PC-3 (cell line): ENCODE results near the gene STK39. TPM values are rescaled to one million over a fixed set of nuclear protein-coding genes. Genes with fewer than 3 reads are reported as not detected.

Source experiments
- ATAC-seq: fragments of 200-7000 bp; cut with Tn5 transposase; 2 replicates; pipeline ENCODE4 v1.9.1; 2020; ENCODE audit warnings: mild to moderate bottlenecking, moderate library complexity
- BruUV-seq: library from RNA; stranded (reverse); fragments of 400-500 nt; replicated peaks from 2 replicates; lab custom pipeline; 2021; lab: Mats Ljungman, UMichigan
- CTCF ChIA-PET: fragments of 300-600 bp; sonication (Branson Sonifier 250); formaldehyde crosslinking; loops from one replicate; lab custom pipeline; 2022; ENCODE audit warnings: antibody characterized with exemption; lab: Charles Lee
- POLR2A ChIA-PET: fragments of 300-600 bp; sonication (Branson Sonifier 250); formaldehyde crosslinking; loops from one replicate; lab custom pipeline; 2022; ENCODE audit warnings: antibody characterized with exemption; ENCODE audit not compliant: unreplicated experiment; lab: Charles Lee
- DNase-seq: peaks from one replicate; pipeline ENCODE4 v3.0.0-alpha.2; 2015
- H2AFZ ChIP-seq: fragments of 300-600 bp; sonication (generic); 2 replicates; pipeline ENCODE4 v1.6.0; 2016; ENCODE audit warnings: antibody characterized with exemption, low read length
- H3F3A ChIP-seq: fragments of 300-600 bp; sonication (generic); one replicate; pipeline ENCODE4 v1.6.0; 2017; ENCODE audit warnings: antibody characterized with exemption, low read length, control low read depth, mild to moderate bottlenecking; ENCODE audit not compliant: unreplicated experiment
- H3K27ac ChIP-seq: fragments of 300-600 bp; sonication (generic); 2 replicates; pipeline ENCODE4 v1.5.1; 2016; ENCODE audit warnings: mild to moderate bottlenecking, low read length
- H3K27me3 ChIP-seq: fragments of 300-600 bp; sonication (generic); 2 replicates; pipeline ENCODE4 v1.6.1; 2016; ENCODE audit warnings: low read length, mixed read lengths
- H3K36me3 ChIP-seq: fragments of 300-600 bp; sonication (generic); 2 replicates; pipeline ENCODE4 v1.6.1; 2016; ENCODE audit warnings: low read depth, mixed run types, low read length, mixed read lengths
- H3K4me1 ChIP-seq: fragments of 300-600 bp; sonication (generic); 2 replicates; pipeline ENCODE4 v1.5.1; 2016; ENCODE audit warnings: low read length; ENCODE audit not compliant: insufficient read depth
- H3K4me2 ChIP-seq: fragments of 300-600 bp; sonication (generic); 2 replicates; pipeline ENCODE4 v1.6.0; 2016; ENCODE audit warnings: low read length
- H3K4me3 ChIP-seq: fragments of 300-600 bp; sonication (generic); 2 replicates; pipeline ENCODE4 v1.5.1; 2016; ENCODE audit warnings: mild to moderate bottlenecking, low read length, mixed read lengths
- H3K79me2 ChIP-seq: fragments of 300-600 bp; sonication (generic); 2 replicates; pipeline ENCODE4 v1.6.1; 2017; ENCODE audit warnings: low read length, mixed read lengths
- H3K9ac ChIP-seq: fragments of 300-600 bp; sonication (generic); 2 replicates; pipeline ENCODE4 v1.6.0; 2016; ENCODE audit warnings: mild to moderate bottlenecking, low read length
- H3K9me2 ChIP-seq: fragments of 300-600 bp; sonication (generic); replicated peaks from 2 replicates; pipeline ENCODE4 v1.6.1; 2016; ENCODE audit warnings: mixed run types, low read length, mixed read lengths
- H3K9me3 ChIP-seq: fragments of 300-600 bp; sonication (generic); 2 replicates; pipeline ENCODE4 v1.6.1; 2016; ENCODE audit warnings: low read length, mixed read lengths
- H4K20me1 ChIP-seq: fragments of 300-600 bp; sonication (generic); 2 replicates; pipeline ENCODE4 v1.6.1; 2016; ENCODE audit warnings: low read length, mixed read lengths
- CTCF ChIP-seq: fragments of 300-600 bp; sonication (generic); conservative IDR thresholded peaks from 2 replicates; pipeline ENCODE4 v1.5.1; 2017; ENCODE audit warnings: antibody characterized with exemption, low read depth, mild to moderate bottlenecking, low read length
- EZH2 ChIP-seq: fragments of 300-600 bp; sonication (generic); IDR thresholded peaks from one replicate; pipeline ENCODE4 v1.6.1; 2017; ENCODE audit warnings: antibody characterized with exemption, mild to moderate bottlenecking, low read length; ENCODE audit not compliant: unreplicated experiment
- EZH2phosphoT487 ChIP-seq: fragments of 300-600 bp; sonication (generic); IDR thresholded peaks from 2 replicates; pipeline ENCODE4 v1.6.1; 2018; ENCODE audit warnings: mild to moderate bottlenecking, antibody characterized with exemption, low read length, borderline replicate concordance
- intact Hi-C: fragments of 100-400 bp; cut with micrococcal nuclease; formaldehyde crosslinking; loops from 2 replicates; pipeline ENCODE4 v1.9.0; 2023
- total RNA-seq: library from RNA; depleted of rRNA; stranded (reverse); fragments of >200 nt; gene quantifications from 2 replicates; pipeline ENCODE4 v1.2.3, GENCODE V29; 2014

The STK39 gene
- total RNA-seq, 1 experiment from 2014 or later, result 17.9 TPM

GRCh38 chr2:168107322-168107721 lies 140.1 kb downstream of the STK39 start:
- intact Hi-C loops, result no loop called here
- H3K36me3 ChIP-seq, result no peaks in the 10 kb centered on the region
- no peak overlapping the region for H2AFZ ChIP-seq
- no peaks in the 10 kb centered on the region for H3K79me2 ChIP-seq
- peak; percentile 6 for DNase-seq
- no TSS peak for BruUV-seq
- H3K9me2 ChIP-seq, result no peaks in the 10 kb centered on the region
- POLR2A ChIA-PET, result interaction anchor here (0.5 kb wide), 1 partner anchor 12 kb away, joined by 6 read pairs; no protein-coding TSS in a partner anchor
- ATAC-seq, result no peak
- peaks cover 8% of the 10 kb centered on the region; the same call in 1 of the 2 replicates for H3K4me1 ChIP-seq
- no peak overlapping the region for H3K4me3 ChIP-seq
- CTCF ChIA-PET, result no interaction called here
- no peak overlapping the region for H3K4me2 ChIP-seq
- H3K27me3 ChIP-seq, result no peaks in the 10 kb centered on the region
- no peaks in the 10 kb centered on the region for H4K20me1 ChIP-seq
- H3K9ac ChIP-seq, result no peak overlapping the region
- TF ChIP-seq EZH2 (no peak), CTCF (no peak), EZH2phosphoT487 (no peak)
- no peaks in the 10 kb centered on the region for H3F3A ChIP-seq
- no peak overlapping the region for H3K27ac ChIP-seq
- H3K9me3 ChIP-seq, result no peaks in the 10 kb centered on the region

- Histone ChIP-seq H3F3A (no peaks in the 10 kb centered on the region), H3K36me3 (no peaks in the 10 kb centered on the region), H3K27me3 (no peaks in the 10 kb centered on the region), H3K4me2 (no peak overlapping the region), H3K9ac (no peak overlapping the region), H2AFZ (no peak overlapping the region), H4K20me1 (no peaks in the 10 kb centered on the region), H3K9me3 (no peaks in the 10 kb centered on the region), H3K9me2 (no peaks in the 10 kb centered on the region), H3K79me2 (no peaks in the 10 kb centered on the region), H3K4me3 (no peak overlapping the region), H3K4me1 (peaks cover 8% of the 10 kb centered on the region; the same call in 1 of the 2 replicates), H3K27ac (no peak overlapping the region)
- no peak for ATAC-seq
- no peak for DNase-seq
- ChIA-PET CTCF (no interaction called here), POLR2A (interaction anchor here (0.6 kb wide), 1 partner anchor 12 kb away, joined by 3 read pairs; no protein-coding TSS in a partner anchor)
- TF ChIP-seq EZH2phosphoT487, result no peak
- TF ChIP-seq CTCF, result no peak
- no peak for TF ChIP-seq EZH2
- intact Hi-C loops, result no loop called here
- BruUV-seq, result no TSS peak
These were observed 142.2 kb downstream of the STK39 start for GRCh38 chr2:168105127-168105683.

GRCh38 chr2:168097431-168097830 lies 150.0 kb downstream of the STK39 start:
- H3K9me3 ChIP-seq, result no peaks in the 10 kb centered on the region
- no peaks in the 10 kb centered on the region for H3K9me2 ChIP-seq
- CTCF ChIA-PET, result no interaction called here
- no peaks in the 10 kb centered on the region for H3K79me2 ChIP-seq
- no peaks in the 10 kb centered on the region for H3F3A ChIP-seq
- intact Hi-C loops, result no loop called here
- H4K20me1 ChIP-seq, result no peaks in the 10 kb centered on the region
- TF ChIP-seq EZH2phosphoT487 (no peak), EZH2 (no peak), CTCF (no peak)
- POLR2A ChIA-PET, result no interaction called here
- no TSS peak for BruUV-seq
- H3K4me2 ChIP-seq, result no peak overlapping the region
- no peaks in the 10 kb centered on the region for H3K36me3 ChIP-seq
- H3K4me3 ChIP-seq, result no peak overlapping the region
- H2AFZ ChIP-seq, result no peak overlapping the region
- no peak for DNase-seq
- H3K27ac ChIP-seq, result no peak overlapping the region
- no peak overlapping the region for H3K9ac ChIP-seq
- H3K4me1 ChIP-seq, result no peaks in the 10 kb centered on the region
- H3K27me3 ChIP-seq, result no peaks in the 10 kb centered on the region
- no peak for ATAC-seq
